PC-3 (cell line): ENCODE data around the gene TTC23. TPM values are rescaled to one million over a fixed set of nuclear protein-coding genes. Genes with fewer than 3 reads are reported as not detected.

Experiments
- ATAC-seq: fragments of 200-7000 bp; cut with Tn5 transposase; 2 replicates; pipeline ENCODE4 v1.9.1; 2020; ENCODE audit warnings: mild to moderate bottlenecking, moderate library complexity
- BruUV-seq: library from RNA; stranded (reverse); fragments of 400-500 nt; replicated peaks from 2 replicates; lab custom pipeline; 2021; lab: Mats Ljungman, UMichigan
- CTCF ChIA-PET: fragments of 300-600 bp; sonication (Branson Sonifier 250); formaldehyde crosslinking; loops from one replicate; lab custom pipeline; 2022; ENCODE audit warnings: antibody characterized with exemption; lab: Charles Lee
- POLR2A ChIA-PET: fragments of 300-600 bp; sonication (Branson Sonifier 250); formaldehyde crosslinking; loops from one replicate; lab custom pipeline; 2022; ENCODE audit warnings: antibody characterized with exemption; ENCODE audit not compliant: unreplicated experiment; lab: Charles Lee
- DNase-seq: peaks from one replicate; pipeline ENCODE4 v3.0.0-alpha.2; 2015
- H2AFZ ChIP-seq: fragments of 300-600 bp; sonication (generic); 2 replicates; pipeline ENCODE4 v1.6.0; 2016; ENCODE audit warnings: antibody characterized with exemption, low read length
- H3F3A ChIP-seq: fragments of 300-600 bp; sonication (generic); one replicate; pipeline ENCODE4 v1.6.0; 2017; ENCODE audit warnings: antibody characterized with exemption, low read length, control low read depth, mild to moderate bottlenecking; ENCODE audit not compliant: unreplicated experiment
- H3K27ac ChIP-seq: fragments of 300-600 bp; sonication (generic); 2 replicates; pipeline ENCODE4 v1.5.1; 2016; ENCODE audit warnings: mild to moderate bottlenecking, low read length
- H3K27me3 ChIP-seq: fragments of 300-600 bp; sonication (generic); 2 replicates; pipeline ENCODE4 v1.6.1; 2016; ENCODE audit warnings: low read length, mixed read lengths
- H3K36me3 ChIP-seq: fragments of 300-600 bp; sonication (generic); 2 replicates; pipeline ENCODE4 v1.6.1; 2016; ENCODE audit warnings: low read depth, mixed run types, low read length, mixed read lengths
- H3K4me1 ChIP-seq: fragments of 300-600 bp; sonication (generic); 2 replicates; pipeline ENCODE4 v1.5.1; 2016; ENCODE audit warnings: low read length; ENCODE audit not compliant: insufficient read depth
- H3K4me2 ChIP-seq: fragments of 300-600 bp; sonication (generic); 2 replicates; pipeline ENCODE4 v1.6.0; 2016; ENCODE audit warnings: low read length
- H3K4me3 ChIP-seq: fragments of 300-600 bp; sonication (generic); 2 replicates; pipeline ENCODE4 v1.5.1; 2016; ENCODE audit warnings: mild to moderate bottlenecking, low read length, mixed read lengths
- H3K79me2 ChIP-seq: fragments of 300-600 bp; sonication (generic); 2 replicates; pipeline ENCODE4 v1.6.1; 2017; ENCODE audit warnings: low read length, mixed read lengths
- H3K9ac ChIP-seq: fragments of 300-600 bp; sonication (generic); 2 replicates; pipeline ENCODE4 v1.6.0; 2016; ENCODE audit warnings: mild to moderate bottlenecking, low read length
- H3K9me2 ChIP-seq: fragments of 300-600 bp; sonication (generic); replicated peaks from 2 replicates; pipeline ENCODE4 v1.6.1; 2016; ENCODE audit warnings: mixed run types, low read length, mixed read lengths
- H3K9me3 ChIP-seq: fragments of 300-600 bp; sonication (generic); 2 replicates; pipeline ENCODE4 v1.6.1; 2016; ENCODE audit warnings: low read length, mixed read lengths
- H4K20me1 ChIP-seq: fragments of 300-600 bp; sonication (generic); 2 replicates; pipeline ENCODE4 v1.6.1; 2016; ENCODE audit warnings: low read length, mixed read lengths
- CTCF ChIP-seq: fragments of 300-600 bp; sonication (generic); conservative IDR thresholded peaks from 2 replicates; pipeline ENCODE4 v1.5.1; 2017; ENCODE audit warnings: antibody characterized with exemption, low read depth, mild to moderate bottlenecking, low read length
- EZH2 ChIP-seq: fragments of 300-600 bp; sonication (generic); IDR thresholded peaks from one replicate; pipeline ENCODE4 v1.6.1; 2017; ENCODE audit warnings: antibody characterized with exemption, mild to moderate bottlenecking, low read length; ENCODE audit not compliant: unreplicated experiment
- EZH2phosphoT487 ChIP-seq: fragments of 300-600 bp; sonication (generic); IDR thresholded peaks from 2 replicates; pipeline ENCODE4 v1.6.1; 2018; ENCODE audit warnings: mild to moderate bottlenecking, antibody characterized with exemption, low read length, borderline replicate concordance
- intact Hi-C: fragments of 100-400 bp; cut with micrococcal nuclease; formaldehyde crosslinking; loops from 2 replicates; pipeline ENCODE4 v1.9.0; 2023
- total RNA-seq: library from RNA; depleted of rRNA; stranded (reverse); fragments of >200 nt; gene quantifications from 2 replicates; pipeline ENCODE4 v1.2.3, GENCODE V29; 2014

The TTC23 gene
- total RNA-seq, 1 experiment from 2014 or later = 10.4 TPM

- Histone ChIP-seq H3K4me3 (no peak overlapping the region), H3F3A (no peaks in the 10 kb centered on the region), H3K9ac (no peak overlapping the region), H3K9me2 (no peaks in the 10 kb centered on the region), H3K4me2 (no peak overlapping the region), H3K27ac (no peak overlapping the region), H3K27me3 (no peaks in the 10 kb centered on the region), H4K20me1 (no peaks in the 10 kb centered on the region), H2AFZ (no peak overlapping the region), H3K36me3 (no peaks in the 10 kb centered on the region; the same call in 1 of the 2 replicates), H3K9me3 (no peaks in the 10 kb centered on the region), H3K4me1 (no peaks in the 10 kb centered on the region), H3K79me2 (no peaks in the 10 kb centered on the region)
- no peak for TF ChIP-seq EZH2phosphoT487
- TF ChIP-seq EZH2 = no peak
- TF ChIP-seq CTCF = no peak
- intact Hi-C loops = no loop called here
- no TSS peak for BruUV-seq
- ChIA-PET CTCF (no interaction called here), POLR2A (no interaction called here)
- no peak for DNase-seq
- no peak for ATAC-seq
Observed at GRCh38 chr15:99142562-99142961, 106.8 kb downstream of the TTC23 start.

GRCh38 chr15:99141943-99142342, 107.4 kb downstream of the TTC23 start:
- no TSS peak for BruUV-seq
- Histone ChIP-seq H3K4me1 (no peaks in the 10 kb centered on the region), H4K20me1 (no peaks in the 10 kb centered on the region), H3K9me3 (no peaks in the 10 kb centered on the region), H3K4me2 (no peak overlapping the region), H3F3A (no peaks in the 10 kb centered on the region), H3K4me3 (no peak overlapping the region), H2AFZ (no peak overlapping the region), H3K79me2 (no peaks in the 10 kb centered on the region), H3K27me3 (no peaks in the 10 kb centered on the region), H3K27ac (no peak overlapping the region), H3K9me2 (no peaks in the 10 kb centered on the region), H3K9ac (no peak overlapping the region), H3K36me3 (no peaks in the 10 kb centered on the region; the same call in 1 of the 2 replicates)
- ATAC-seq (no peak), DNase-seq (no peak)
- TF ChIP-seq EZH2phosphoT487 (no peak), CTCF (no peak), EZH2 (no peak)
- intact Hi-C loops = no loop called here
- ChIA-PET POLR2A (no interaction called here), CTCF (no interaction called here)

GRCh38 chr15:99140590-99140989, 108.8 kb downstream of the TTC23 start:
- BruUV-seq = no TSS peak
- no peaks in the 10 kb centered on the region for H3K27me3 ChIP-seq
- TF ChIP-seq EZH2phosphoT487 = no peak
- no peak for TF ChIP-seq CTCF
- TF ChIP-seq EZH2 = no peak
- no peaks in the 10 kb centered on the region for H4K20me1 ChIP-seq
- H3K36me3 ChIP-seq = no peaks in the 10 kb centered on the region; the same call in 1 of the 2 replicates
- POLR2A ChIA-PET = no interaction called here
- H3K4me3 ChIP-seq = no peak overlapping the region
- CTCF ChIA-PET = no interaction called here
- intact Hi-C loops = no loop called here
- ATAC-seq = no peak
- H3K4me1 ChIP-seq = peaks cover 3% of the 10 kb centered on the region
- H3K9me2 ChIP-seq = no peaks in the 10 kb centered on the region
- DNase-seq = no peak
- no peaks in the 10 kb centered on the region for H3K9me3 ChIP-seq
- no peaks in the 10 kb centered on the region for H3K79me2 ChIP-seq
- H3K27ac ChIP-seq = no peak overlapping the region
- no peaks in the 10 kb centered on the region for H3F3A ChIP-seq
- H3K9ac ChIP-seq = no peak overlapping the region
- H3K4me2 ChIP-seq = no peak overlapping the region
- H2AFZ ChIP-seq = no peak overlapping the region
